GM20431 (cell line): Measurements from ENCODE around the gene OSTM1.

Experiments
- in situ Hi-C: fragments of 300-500 bp; cut with MseI, MboI; formaldehyde crosslinking; loops from one replicate; pipeline ENCODE4 v1.15.0; 2020; ENCODE audit warnings: low sequenced_read_pairs; ENCODE audit not compliant: unreplicated experiment

The OSTM1 gene

GRCh38 chr6:108106694-108107093 is 32.2 kb upstream of the OSTM1 start:
- in situ Hi-C loops = loop anchor here (25.0 kb wide), 1 partner anchor 381 kb away; no protein-coding TSS in a partner anchor

GRCh38 chr6:108106261-108106660 is 31.7 kb upstream of the OSTM1 start:
- in situ Hi-C loops = loop anchor here (25.0 kb wide), 1 partner anchor 381 kb away; no protein-coding TSS in a partner anchor

- in situ Hi-C loops = loop anchor here (25.0 kb wide), 1 partner anchor 382 kb away; no protein-coding TSS in a partner anchor
These were observed 31.0 kb upstream of the OSTM1 start for GRCh38 chr6:108105571-108105970.

GRCh38 chr6:108102965-108103364 is 28.4 kb upstream of the OSTM1 start:
- in situ Hi-C loops = loop anchor here (25.0 kb wide), 1 partner anchor 384 kb away; no protein-coding TSS in a partner anchor

GRCh38 chr6:108100003-108100402 is 25.5 kb upstream of the OSTM1 start:
- in situ Hi-C loops = loop anchor here (25.0 kb wide), 1 partner anchor 387 kb away; no protein-coding TSS in a partner anchor

- in situ Hi-C loops = no loop called here
These were observed 23.3 kb upstream of the OSTM1 start for GRCh38 chr6:108097882-108098281.

- in situ Hi-C loops = no loop called here
These were observed 19.3 kb upstream of the OSTM1 start for GRCh38 chr6:108093781-108094300.

- in situ Hi-C loops = no loop called here
These were observed 16.7 kb upstream of the OSTM1 start for GRCh38 chr6:108091288-108091687.

GRCh38 chr6:108083349-108083748 is 8.8 kb upstream of the OSTM1 start:
- in situ Hi-C loops = no loop called here

GRCh38 chr6:108082539-108082938 is 8.0 kb upstream of the OSTM1 start:
- in situ Hi-C loops = no loop called here

- in situ Hi-C loops = no loop called here
These were observed 5.7 kb upstream of the OSTM1 start for GRCh38 chr6:108080010-108080780.

- in situ Hi-C loops = no loop called here
These were observed 3.6 kb upstream of the OSTM1 start for GRCh38 chr6:108078191-108078590.

- in situ Hi-C loops = no loop called here
These were observed 533 bp downstream of the OSTM1 start for GRCh38 chr6:108074057-108074358.

GRCh38 chr6:108071736-108072276 is 2.7 kb downstream of the OSTM1 start:
- in situ Hi-C loops = no loop called here

GRCh38 chr6:108068618-108069017 is 5.9 kb downstream of the OSTM1 start:
- in situ Hi-C loops = no loop called here

GRCh38 chr6:108068182-108068581 is 6.4 kb downstream of the OSTM1 start:
- in situ Hi-C loops = no loop called here

- in situ Hi-C loops = no loop called here
These were observed 21.8 kb downstream of the OSTM1 start for GRCh38 chr6:108052706-108053105.

GRCh38 chr6:108051481-108051880 is 23.1 kb downstream of the OSTM1 start:
- in situ Hi-C loops = no loop called here

- in situ Hi-C loops = no loop called here
These were observed 34.9 kb downstream of the OSTM1 start for GRCh38 chr6:108039681-108040080.

GRCh38 chr6:108036884-108037283 is 37.7 kb downstream of the OSTM1 start:
- in situ Hi-C loops = no loop called here

GRCh38 chr6:108031968-108032367 is 42.6 kb downstream of the OSTM1 start:
- in situ Hi-C loops = no loop called here
